NCI-H2081 (cell line): Measurements from ENCODE around the gene RAPGEF4.

Source experiments
- DNase-seq, 2 experiments: peaks; one replicate each; lab custom pipeline; 2025; lab: John Stamatoyannopoulos, UW

RAPGEF4 gene

DNA sequence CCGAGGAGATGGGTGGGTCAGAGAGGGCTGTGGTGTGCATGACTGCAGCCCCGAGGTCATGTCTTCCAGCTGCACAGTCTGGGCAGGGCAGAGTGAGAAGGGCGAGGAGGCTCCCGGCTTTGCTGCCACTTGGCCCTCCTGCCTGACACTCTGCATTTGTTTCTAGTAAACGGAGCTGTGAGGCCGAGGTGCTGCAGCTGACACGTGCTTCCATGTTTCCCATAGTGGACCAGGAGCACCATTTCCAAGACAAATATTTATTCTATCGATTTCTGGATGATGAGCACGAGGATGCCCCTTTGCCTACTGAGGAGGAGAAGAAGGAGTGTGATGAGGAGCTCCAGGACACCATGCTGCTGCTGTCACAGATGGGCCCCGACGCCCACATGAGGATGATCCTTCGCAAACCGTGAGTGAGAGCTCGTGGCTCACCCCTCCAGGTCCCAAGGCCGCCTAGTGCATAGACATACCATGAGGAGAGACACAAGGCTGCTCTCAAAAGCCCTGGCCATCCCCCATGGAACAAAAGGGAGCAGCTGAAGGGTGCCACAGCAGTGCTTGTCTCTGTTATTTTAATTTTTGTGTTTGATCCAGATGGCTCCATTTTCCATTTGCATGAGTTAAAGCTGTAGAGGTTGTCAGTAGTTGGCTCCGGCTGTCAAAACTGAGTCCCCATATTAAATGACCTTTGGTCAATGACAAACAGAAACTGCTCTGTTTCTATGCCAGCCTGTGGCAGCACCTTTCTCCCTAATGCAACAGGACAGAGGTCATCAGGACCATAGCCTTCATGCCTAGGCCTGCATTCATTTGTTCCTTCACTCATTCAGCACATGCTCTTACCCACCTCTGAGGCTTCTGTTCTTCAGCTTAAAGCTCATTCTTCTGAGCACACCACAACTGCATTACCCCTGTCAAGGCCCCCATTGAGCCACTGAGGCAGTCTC lies 231.7 kb downstream of the RAPGEF4 start:
- DNase-seq, result no peak

DNA sequence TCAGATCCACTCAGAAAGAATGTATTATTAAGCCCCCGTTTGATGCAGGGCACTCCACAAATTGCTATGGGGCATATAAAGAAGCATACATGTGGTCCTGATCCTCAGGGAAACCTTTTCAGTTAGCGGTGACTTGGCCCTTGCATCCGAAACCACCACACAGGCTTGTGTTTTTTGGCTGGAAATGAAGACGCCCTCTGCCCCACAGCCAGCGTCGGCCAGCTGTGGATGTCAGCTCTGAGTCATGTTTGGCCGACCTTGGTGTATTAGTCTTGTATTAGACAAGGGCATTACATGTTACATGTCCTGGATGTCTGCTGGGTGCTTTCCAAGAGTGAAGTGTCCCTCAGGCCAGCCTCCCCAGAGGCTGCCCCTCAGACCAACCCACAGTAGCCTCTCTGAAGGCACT lies 232.4 kb downstream of the RAPGEF4 start:
- no peak for DNase-seq

DNA sequence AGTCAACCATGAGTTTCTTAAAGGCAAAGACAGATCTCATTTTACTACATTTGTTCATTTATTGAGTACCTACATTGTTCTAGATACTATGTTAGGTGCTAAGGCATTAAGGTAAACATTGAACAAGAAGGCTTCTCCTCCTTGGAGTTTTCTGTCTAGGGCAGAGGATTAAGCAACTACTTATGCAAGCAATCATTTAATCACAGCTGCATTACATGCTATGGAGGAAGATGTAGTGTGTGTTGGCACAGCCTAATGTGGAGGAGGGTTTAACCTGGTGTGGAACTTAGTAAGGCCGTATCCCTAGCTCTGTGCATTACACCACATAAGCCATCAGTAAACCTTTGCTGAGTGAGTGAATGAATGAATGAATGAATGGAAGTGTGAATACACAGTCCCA lies 233.5 kb downstream of the RAPGEF4 start:
- DNase-seq, result no peak

DNA sequence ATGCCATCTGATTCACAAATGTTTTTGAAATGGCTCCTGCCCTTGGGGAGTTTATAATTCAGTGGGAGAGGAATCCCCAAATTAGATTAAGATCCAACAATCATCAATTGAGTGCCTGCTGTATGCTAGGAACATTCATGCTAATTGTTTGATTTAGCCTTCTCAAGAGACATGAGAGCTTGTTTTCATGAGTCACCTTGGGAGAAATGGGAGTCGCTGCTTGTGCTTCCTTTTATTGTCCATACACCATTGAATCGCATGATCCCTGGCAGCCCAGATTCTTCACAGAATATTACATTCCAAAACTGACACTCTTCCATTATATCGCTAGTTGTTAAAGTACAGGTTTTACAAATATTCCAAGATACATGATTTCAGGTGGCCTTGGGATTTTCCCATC lies 234.0 kb downstream of the RAPGEF4 start:
- no peak for DNase-seq

DNA sequence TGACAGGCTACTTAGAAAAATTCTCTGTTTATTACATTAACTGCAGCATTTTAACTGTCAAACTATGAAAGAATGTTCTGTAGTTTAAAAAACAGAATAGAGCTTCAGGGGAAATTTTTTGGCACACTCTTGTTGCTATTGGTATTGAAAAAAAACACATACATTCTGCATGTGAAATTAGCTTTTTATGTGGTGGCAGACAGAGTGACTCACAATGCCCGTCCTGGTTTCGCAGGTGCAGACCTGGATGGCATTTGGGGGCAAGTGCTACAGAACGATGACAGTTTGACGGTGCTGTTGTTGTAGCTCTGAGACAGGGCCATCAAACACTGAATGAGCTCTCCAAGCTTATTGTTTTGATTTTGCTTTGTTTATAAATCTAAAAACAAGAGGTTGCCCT lies 235.0 kb downstream of the RAPGEF4 start:
- no peak for DNase-seq

DNA sequence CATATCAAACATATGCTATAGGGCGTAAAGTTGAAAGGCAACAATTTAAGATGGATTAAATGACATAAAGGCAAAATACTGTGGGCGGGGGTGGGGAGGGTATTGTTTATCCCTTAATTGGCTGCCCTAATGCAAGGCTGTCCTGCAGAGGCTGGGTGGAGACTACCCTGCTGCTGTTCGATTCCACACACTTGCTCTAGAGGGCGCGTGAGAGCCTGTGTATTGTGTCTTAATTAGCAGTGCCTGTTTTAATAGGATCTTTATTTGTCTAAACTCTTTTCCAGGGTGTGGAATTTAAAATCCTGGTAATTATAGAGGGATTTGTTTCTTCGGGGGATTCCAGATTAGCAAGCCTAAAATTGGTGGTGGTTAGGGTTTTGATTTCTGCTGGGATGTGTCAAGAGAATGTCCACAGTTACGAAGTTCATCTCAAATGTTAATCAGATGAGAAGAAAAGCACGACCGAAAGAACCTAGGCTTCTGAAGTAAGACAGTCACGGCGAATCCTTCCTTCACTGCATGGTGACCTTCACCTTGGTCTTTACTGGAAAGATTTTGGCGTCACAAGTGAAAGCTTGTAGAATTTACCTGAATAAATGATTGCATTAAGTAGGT lies 236.5 kb downstream of the RAPGEF4 start:
- DNase-seq, result peak; percentile 45 to 56

DNA sequence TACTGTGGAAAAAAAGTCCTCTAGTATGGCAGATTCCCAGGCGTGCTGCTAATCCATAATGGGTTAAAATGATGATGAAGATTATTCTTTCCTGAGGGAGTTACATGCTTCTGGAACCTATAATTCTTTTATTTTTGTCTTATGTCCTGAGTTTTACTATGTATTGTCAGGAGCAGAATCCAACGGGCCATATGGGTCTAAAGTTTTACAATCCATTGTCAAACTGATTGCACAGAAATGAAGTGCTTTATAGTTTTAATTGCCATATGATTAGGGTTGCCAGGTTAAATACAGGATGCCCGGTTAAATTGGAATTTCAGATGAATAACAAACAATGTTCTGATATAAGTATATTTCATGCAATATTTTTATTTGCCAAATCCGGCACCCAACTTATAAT lies 239.1 kb downstream of the RAPGEF4 start:
- no peak for DNase-seq

DNA sequence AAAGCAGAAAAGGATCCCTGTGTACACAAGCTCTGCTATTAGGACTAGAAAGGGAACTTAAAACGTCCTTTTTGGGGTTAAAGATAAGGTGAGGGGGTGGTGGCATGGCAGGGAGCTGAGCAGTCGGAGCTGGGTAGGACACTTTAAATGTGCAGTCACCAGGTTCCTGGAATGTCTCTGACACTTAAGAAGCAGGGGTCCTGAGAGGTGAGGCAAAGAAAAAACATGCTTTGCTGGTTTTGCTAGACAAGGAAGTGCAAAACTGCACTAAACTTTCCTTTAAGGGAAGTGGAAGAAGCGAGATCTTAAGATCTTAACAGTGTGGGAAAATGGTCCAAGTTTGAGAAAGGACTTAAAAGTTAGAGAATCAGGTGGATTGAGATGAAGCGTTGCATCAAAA lies 240.5 kb downstream of the RAPGEF4 start:
- DNase-seq, result no peak

DNA sequence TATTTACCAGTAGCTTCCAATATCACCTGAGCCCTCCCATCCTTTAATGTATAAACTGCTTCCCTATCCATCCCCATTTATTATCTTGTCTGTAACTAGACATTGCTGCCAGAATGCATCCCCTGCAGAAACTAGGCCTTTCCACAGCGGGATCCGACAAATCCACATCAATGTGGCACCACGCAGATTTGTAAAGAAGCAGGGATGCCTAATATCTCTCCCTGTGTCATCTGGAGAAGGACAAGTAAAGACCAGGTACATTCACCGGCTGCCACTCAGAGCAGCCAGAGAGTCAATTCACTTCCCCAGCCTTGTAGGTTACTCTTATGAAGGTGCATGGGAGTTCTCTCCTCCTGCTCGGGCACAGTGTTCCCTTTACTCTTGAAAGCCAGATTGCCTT lies 241.2 kb downstream of the RAPGEF4 start:
- DNase-seq, result no peak

DNA sequence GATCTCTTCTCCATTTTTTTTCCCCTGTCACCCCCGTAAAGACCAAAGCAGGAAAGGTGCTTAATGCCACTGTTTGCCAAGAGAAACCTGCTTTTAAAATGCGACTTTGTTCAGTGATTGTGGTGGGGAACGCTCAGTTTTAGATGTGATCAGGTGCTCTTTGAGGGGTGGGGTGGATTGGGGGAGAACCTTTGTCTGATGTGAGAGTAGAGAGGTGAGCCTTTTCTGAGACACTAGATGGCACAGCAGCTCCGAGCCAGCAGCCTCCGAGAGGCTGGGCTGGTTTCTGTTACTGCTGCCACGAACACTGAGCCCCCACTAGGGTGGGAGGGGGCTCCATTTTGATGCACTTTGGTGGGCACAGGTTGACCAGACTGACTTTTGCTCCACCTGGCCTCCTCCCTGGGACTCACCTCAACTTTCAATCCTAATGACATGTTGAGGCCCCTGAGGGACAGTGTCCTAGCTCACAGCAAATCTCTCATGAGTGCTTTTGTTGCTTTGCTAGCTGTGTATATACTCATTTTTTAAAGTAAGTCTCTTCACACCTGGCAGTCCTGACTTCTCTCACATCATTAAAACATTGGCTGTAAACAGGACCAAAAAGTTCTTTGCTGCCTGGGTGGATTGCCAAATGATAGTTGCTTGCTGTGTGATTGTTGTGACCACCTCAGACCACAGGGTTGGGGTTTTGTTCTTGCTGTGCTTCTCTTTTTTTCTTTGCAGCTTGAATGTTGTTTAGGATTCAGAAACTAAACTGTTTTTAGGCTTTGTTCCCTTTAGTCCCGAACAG lies 241.8 kb downstream of the RAPGEF4 start:
- no peak for DNase-seq

DNA sequence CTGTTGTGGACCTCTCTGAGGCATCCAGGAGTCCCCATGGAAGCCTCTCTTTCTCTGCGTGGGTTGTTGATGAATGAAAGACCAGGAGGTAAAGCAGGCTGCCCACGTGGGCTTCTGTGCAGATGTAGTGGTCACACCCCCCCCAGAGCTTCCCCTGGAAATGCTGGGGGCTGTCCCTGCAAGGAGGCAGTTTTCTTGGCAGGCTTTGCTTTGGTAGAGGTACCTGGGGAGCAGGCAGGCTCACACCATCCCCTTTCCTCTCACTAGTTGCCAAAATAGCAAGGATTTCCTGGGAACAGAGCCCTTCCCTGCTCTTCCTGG lies 242.4 kb downstream of the RAPGEF4 start:
- no peak for DNase-seq

DNA sequence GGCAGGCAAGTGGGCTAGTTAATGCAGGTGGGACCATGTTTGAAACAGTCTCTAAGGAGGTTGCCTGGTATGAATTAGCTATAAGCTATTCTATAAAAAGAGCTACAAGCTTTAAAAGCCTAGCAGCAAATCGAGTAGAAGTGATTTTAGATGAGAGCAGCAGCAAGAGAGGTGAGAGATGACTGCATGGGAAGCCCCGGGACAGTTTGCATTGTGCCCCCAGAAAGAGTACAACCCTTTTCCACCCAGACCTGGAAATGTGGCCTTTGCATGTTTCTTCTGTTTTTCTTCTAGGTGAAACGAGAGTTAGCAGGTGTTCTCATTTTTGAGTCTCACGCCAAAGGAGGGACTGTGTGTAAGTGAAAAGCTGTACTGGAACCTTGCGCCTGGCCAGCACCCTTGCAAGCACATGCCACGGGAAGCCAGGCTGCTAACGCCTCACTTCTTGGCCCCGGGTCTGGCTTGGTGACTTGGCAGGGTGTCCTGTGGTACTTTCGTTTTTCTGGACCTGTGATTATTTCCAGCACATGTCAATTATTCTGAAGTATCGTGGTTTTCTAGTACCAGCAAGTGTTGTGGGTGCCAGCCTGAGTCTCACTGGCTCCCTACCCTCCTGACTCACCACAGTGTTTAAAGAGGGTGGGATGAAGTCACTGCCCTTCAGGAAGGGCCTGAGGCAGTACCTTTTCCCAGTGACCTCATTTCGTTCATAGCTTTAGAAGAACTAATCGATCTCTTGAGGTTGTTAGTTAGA lies 249.7 kb downstream of the RAPGEF4 start:
- no peak for DNase-seq

DNA sequence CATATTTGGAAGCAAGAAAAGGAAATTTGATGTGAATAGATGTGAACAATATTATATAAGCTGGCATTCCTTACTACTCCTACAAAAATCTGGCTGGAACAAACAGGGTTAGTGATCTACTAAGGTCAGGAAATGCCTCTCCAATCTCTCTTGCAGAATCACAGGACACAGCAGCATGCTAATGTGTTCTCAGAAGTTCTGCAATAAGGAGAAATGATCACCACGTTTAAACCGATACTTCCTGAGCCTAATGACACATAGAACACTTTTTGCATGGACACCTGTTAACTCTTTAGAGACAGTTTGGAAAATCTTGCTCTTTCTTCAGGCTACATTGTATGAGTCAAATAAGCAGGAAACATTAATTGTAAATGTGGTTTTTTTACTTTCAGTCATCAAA lies 250.4 kb downstream of the RAPGEF4 start:
- no peak for DNase-seq

DNA sequence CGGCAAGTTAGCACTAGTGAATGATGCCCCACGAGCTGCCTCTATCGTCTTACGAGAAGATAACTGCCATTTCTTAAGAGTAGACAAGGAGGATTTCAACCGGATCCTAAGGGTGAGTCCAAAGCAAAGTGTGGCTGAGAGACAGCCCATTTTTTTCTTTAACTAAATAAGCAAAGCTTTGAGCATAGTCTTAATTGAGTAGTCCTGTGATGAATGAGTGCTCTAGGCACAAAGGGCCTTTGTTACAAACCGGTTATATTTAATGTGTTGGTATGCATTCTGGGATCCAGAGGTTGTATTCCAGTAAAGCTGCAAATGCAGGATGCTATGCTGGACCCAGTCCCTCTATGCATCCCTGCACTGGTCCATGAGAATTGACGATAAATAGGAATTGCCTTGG lies 253.1 kb downstream of the RAPGEF4 start:
- DNase-seq, result no peak

DNA sequence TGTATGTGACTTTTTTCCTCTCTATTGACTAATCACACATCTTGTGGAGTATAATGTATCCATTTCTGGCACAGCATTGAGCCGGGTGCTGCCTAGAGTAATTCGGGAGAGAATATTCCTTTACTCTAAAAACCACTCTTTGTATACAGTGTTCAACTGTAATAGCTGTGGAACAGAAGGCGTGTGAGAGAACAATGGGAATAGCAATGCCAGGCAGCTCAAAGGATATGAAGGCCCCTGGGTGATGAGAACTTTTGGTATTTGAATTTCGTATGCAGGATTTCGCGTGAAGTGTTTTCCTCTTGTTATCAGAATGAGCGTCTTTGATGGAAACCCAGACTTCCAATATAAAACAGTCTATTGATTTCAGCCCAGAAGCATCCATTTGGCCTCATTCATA lies 255.4 kb downstream of the RAPGEF4 start:
- DNase-seq, result no peak

DNA sequence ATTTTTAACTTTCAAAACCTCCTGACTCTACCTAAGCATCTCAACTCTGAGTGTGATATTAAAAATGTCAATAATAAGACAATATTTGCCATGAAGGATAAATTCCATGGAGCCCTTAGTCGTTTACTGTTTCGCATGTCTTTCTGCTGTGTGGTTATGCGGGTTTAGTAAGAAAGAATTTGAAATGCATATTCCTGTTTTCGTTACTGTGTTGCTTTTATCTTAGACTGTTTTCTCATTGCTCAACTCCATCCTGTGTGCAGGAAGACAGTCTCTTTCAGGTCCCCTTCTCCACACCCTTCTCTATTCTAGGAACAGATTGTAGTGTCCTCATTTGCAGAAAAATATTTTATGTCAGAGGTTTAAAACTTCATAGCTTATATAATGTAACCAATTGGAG lies 257.5 kb downstream of the RAPGEF4 start:
- DNase-seq, result no peak

DNA sequence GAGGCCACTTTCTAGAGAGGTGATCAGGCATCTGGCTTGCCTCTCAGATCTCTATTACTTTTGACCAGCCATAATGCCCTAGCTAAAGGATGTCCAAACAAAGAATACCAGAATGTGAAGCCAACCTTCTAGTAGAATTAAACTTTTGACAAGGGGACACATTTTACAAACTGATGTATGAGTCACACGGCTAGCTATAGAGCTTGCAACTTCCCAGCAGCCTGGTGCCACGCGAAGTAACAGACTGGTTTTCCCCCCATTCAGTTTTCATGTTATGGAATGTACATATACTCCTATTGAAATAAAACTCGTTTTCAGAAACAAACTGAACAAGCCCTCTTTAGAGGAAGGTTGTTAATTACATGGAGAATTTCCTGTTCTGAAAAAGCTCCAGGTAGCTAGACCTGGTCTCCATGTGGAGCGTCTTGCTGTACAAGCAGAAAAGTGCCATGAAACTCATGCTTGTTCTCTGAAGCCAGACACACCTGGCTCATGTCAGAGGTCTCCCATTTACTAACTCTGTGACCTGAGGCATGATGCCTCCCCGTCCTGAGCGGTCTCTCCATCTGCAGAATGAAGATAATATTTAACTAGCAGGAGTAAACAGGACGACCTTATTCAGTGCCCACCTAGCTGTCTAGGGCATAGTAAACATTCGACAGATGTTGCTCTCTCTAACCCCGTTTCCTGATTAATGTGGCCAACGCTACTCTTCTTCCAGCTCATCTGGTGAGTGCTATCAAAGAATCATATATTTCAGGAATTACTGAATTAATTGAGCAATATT lies 258.5 kb downstream of the RAPGEF4 start:
- no peak for DNase-seq

DNA sequence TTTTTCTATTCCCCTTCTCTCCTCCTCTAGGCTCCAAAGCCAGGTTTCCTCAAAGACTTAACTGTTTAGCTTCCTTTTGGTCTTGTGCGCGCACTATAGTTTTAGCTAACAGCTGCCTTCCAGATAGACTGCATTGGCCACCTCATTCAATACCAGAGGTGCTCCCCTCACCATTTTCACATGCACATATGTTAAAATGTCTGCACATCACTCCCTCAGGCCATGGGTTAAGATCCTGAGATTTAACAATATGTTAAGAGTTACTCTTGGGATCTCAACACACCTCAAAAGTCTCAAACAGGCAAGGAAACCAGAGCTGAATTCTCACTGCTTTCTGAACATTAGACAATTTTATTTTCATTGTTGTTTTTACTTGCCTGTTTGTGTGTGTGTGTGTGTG lies 259.2 kb downstream of the RAPGEF4 start:
- no peak for DNase-seq

DNA sequence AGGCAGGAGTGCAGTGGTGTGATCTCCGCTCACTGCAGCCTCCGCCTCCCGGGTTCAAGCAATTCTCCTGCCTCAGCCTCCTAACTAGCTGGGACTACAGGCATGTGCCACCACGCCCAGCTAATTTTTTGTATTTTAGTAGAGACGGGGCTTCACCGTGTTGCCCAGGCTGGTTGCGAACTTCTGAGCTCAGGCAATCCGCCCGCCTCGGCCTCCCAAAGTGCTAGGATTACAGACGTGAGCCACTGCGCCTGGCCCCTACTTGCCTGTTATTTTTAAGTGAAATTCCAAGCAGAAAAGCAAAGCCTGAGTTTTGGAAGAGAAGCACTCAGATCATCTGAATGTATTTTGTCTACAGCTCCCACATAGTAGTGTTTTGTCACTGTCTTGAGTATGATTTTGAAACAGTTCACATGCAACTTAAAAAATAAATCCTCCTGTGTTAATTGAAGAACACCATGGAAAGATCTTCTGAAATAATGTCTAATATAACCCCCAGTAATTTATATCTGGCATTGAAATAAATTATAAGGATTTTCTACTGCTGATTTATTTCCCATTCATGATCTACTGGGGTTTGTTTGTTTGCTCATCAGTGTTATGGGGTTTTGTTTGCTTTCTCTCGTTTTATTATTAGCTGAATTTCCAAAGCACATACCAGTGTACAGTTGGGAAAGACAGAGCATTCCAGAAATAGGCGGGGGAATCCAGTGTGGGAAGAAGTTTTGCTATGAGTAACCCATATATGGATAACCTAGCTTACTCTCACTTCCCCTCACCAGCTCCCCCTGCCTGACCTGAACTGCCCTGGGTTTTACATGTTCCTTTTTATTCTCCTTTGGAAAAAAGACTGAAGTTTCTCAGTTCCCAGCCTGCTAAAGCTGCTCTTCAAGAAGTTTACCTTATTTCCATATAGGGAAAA lies 259.9 kb downstream of the RAPGEF4 start:
- DNase-seq, result no peak

DNA sequence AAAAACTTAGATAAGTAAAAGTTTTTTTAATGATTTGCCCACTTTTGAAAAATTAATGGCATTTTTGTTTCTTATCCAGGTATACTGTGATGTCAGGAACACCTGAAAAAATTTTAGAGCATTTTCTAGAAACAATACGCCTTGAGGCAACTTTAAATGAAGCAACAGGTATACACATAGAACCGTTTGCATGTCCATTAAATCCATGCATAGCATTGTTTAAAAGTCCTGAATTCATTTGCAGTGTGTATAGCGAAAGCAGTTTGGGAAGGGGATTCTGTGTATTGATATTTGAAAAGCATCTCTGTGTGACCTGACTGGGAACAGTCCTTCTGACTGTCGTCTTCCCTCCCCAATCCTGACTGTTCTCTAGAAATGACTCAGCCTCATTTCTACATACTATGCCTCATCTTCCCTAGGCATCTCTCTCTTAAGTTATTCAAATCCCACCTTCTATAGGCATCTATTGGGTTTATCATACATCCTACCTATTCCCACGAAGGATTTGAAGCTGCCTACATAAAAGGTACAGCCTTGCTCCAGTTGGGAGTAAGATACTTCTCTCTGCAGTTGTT lies 260.8 kb downstream of the RAPGEF4 start:
- no peak for DNase-seq
